ENCODE results near the gene SELENOO. TPM values are rescaled to one million over a fixed set of nuclear protein-coding genes. Genes with fewer than 3 reads are reported as not detected.

The SELENOO gene
- total and polyA plus RNA-seq, 2 of the 13 experiments (the other 11 are each of a cell fraction or from before 2014, with no cell fraction given) = 14.4 to 19.0 TPM

GRCh38 chr22:50260801-50261614, 60.2 kb downstream of the SELENOO start (continued):
- no peak for TF ChIP-seq PBX3 (CRISPR knock-in tag; IDR thresholded peaks at IDR 0.05; ENCODE audit: borderline replicate concordance)
- no peak for TF ChIP-seq GTF2F1 (IDR thresholded peaks at IDR 0.05; ENCODE audit: low read length)
- no peak for TF ChIP-seq ZSCAN12 (CRISPR knock-in tag; IDR thresholded peaks at IDR 0.05)
- no peak for TF ChIP-seq ZNF383 (CRISPR knock-in tag; IDR thresholded peaks at IDR 0.05; ENCODE audit: borderline replicate concordance)
- no peak for TF ChIP-seq NR2F1 (CRISPR knock-in tag; IDR thresholded peaks at IDR 0.05)
- TF ChIP-seq CSRNP2 (CRISPR knock-in tag; conservative IDR thresholded peaks at IDR 0.05; ENCODE audit: low read depth) = no peak
- peak; percentile 25; the same call in 1 of the 2 replicates for TF ChIP-seq ZMYM4 (CRISPR knock-in tag; IDR thresholded peaks at IDR 0.05)
- TF ChIP-seq KDM5A (IDR thresholded peaks at IDR 0.05; ENCODE audit: borderline replicate concordance, low read length) = no peak
- no peak for TF ChIP-seq BRF2 (CRISPR knock-in tag; IDR thresholded peaks at IDR 0.05)
- TF ChIP-seq ZNF138 (CRISPR knock-in tag; IDR thresholded peaks at IDR 0.05; ENCODE audit: low read depth) = no peak
- no peak for TF ChIP-seq HNRNPK (IDR thresholded peaks at IDR 0.05; ENCODE audit: low read depth, low read length, poor library complexity, severe bottlenecking)
- no peak for TF ChIP-seq ZFP41 (CRISPR knock-in tag; IDR thresholded peaks at IDR 0.05; ENCODE audit: borderline replicate concordance)
- no peak for TF ChIP-seq ZNF780A (CRISPR knock-in tag; IDR thresholded peaks at IDR 0.05)
- TF ChIP-seq ZNF382 (CRISPR knock-in tag; IDR thresholded peaks at IDR 0.05; ENCODE audit: borderline replicate concordance) = no peak
- no peak for TF ChIP-seq PAWR (CRISPR knock-in tag; IDR thresholded peaks at IDR 0.05; ENCODE audit: borderline replicate concordance)
- TF ChIP-seq ZNF367 (CRISPR knock-in tag; IDR thresholded peaks at IDR 0.05; ENCODE audit: borderline replicate concordance) = no peak
- no peak for TF ChIP-seq CENPBD1 (CRISPR knock-in tag; IDR thresholded peaks at IDR 0.05; ENCODE audit: borderline replicate concordance, low read depth)
- no peak for TF ChIP-seq ZNF749 (CRISPR knock-in tag; IDR thresholded peaks at IDR 0.05; ENCODE audit: borderline replicate concordance)
- TF ChIP-seq ZNF101 (CRISPR knock-in tag; IDR thresholded peaks at IDR 0.05; ENCODE audit: borderline replicate concordance, low read depth) = no peak
- no peak for TF ChIP-seq ZBTB38 (CRISPR knock-in tag; IDR thresholded peaks at IDR 0.05)
- no peak for TF ChIP-seq TEAD3 (CRISPR knock-in tag; optimal IDR thresholded peaks at IDR 0.05; ENCODE audit: borderline replicate concordance)
- no peak for TF ChIP-seq RBM22 (optimal IDR thresholded peaks at IDR 0.05; ENCODE audit: low read length)
- TF ChIP-seq BCL3 (CRISPR knock-in tag; IDR thresholded peaks at IDR 0.05) = no peak
- no peak for TF ChIP-seq ZNF781 (CRISPR knock-in tag; IDR thresholded peaks at IDR 0.05; ENCODE audit: borderline replicate concordance, not compliant biosample characterization)

Data from HepG2 (cell line).